NB4 (cell line): Measurements from ENCODE around the gene TIGAR.

Experiments used
- MAX ChIP-seq: IDR thresholded peaks from 2 replicates; pipeline ENCODE4 v1.6.1; 2011; ENCODE audit warnings: low read depth, low read length
- MYC ChIP-seq: IDR thresholded peaks from 2 replicates; pipeline ENCODE4 v1.6.1; 2011; ENCODE audit warnings: low read depth, low read length
- TF ChIP-seq, protein P1 (sequence below): IDR thresholded peaks from one replicate; pipeline ENCODE4 v1.5.1; 2012; ENCODE audit warnings: low read depth, low read length

DNA sequence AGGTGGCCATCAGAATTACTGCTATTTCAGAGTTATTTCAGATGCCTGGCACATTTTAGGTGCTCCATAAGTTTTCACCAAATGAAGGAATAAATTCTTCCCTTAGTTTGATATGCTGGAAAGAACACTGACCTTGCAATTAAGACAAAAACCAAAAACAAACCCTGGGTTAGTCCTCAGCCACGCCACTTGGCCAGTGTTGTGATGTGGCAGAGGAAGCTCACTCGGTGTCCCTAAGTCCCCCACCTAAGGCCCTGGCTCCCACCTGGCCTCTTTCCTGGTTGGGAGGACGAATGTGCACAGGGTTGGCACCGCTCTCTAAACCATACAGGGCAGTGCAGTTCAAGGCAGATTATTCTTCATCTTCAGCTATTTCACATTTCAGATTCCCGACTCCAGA, 72.2 kb downstream of the TIGAR start:
- TF ChIP-seq, protein P1, sequence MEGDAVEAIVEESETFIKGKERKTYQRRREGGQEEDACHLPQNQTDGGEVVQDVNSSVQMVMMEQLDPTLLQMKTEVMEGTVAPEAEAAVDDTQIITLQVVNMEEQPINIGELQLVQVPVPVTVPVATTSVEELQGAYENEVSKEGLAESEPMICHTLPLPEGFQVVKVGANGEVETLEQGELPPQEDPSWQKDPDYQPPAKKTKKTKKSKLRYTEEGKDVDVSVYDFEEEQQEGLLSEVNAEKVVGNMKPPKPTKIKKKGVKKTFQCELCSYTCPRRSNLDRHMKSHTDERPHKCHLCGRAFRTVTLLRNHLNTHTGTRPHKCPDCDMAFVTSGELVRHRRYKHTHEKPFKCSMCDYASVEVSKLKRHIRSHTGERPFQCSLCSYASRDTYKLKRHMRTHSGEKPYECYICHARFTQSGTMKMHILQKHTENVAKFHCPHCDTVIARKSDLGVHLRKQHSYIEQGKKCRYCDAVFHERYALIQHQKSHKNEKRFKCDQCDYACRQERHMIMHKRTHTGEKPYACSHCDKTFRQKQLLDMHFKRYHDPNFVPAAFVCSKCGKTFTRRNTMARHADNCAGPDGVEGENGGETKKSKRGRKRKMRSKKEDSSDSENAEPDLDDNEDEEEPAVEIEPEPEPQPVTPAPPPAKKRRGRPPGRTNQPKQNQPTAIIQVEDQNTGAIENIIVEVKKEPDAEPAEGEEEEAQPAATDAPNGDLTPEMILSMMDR: no peak
- TF ChIP-seq MYC (no peak), MAX (no peak)
